ENCODE measurements around the gene OR6Q1. TPM values are rescaled to one million over a fixed set of nuclear protein-coding genes. Genes with fewer than 3 reads are reported as not detected.

The OR6Q1 gene
- total RNA-seq, 2 experiments from 2014 or later: not detected

GRCh38 chr11:58024601-58025091, 6.1 kb upstream of the OR6Q1 start:
- H3K27ac ChIP-seq (ENCODE audit: low read depth in 1 of 2, low read length in 2 of 2): no peak overlapping the region
- H3K4me3 Mint-ChIP-seq: no peak overlapping the region
- H3K9me3 Mint-ChIP-seq: no peaks in the 10 kb centered on the region
- peaks cover 4% of the 10 kb centered on the region for H3K27me3 Mint-ChIP-seq
- intact Hi-C loops (cut with DNase I, micrococcal nuclease): no loop called here
- ATAC-seq (ENCODE audit: poor library complexity) (no peak), DNase-seq (no peak)
- no peaks in the 10 kb centered on the region for H3K36me3 ChIP-seq (ENCODE audit: insufficient read depth, low read length)
- no peaks in the 10 kb centered on the region for H3K36me3 Mint-ChIP-seq (ENCODE audit: low read depth)
- ChIA-PET POLR2A (no interaction called here), CTCF (no interaction called here)
- H3K27me3 ChIP-seq (ENCODE audit: control insufficient read depth in 1 of 2, insufficient read depth in 2 of 2, low read length in 2 of 2): no peaks in the 10 kb centered on the region
- no peak overlapping the region for H3K4me3 ChIP-seq (ENCODE audit: low read length)
- no peaks in the 10 kb centered on the region for H3K4me1 Mint-ChIP-seq (ENCODE audit: low read depth)
- no peak for TF ChIP-seq CTCF (IDR thresholded peaks at IDR 0.05)
- H3K4me1 ChIP-seq (ENCODE audit: insufficient read depth, low read length): no peaks in the 10 kb centered on the region
- no peak overlapping the region for H3K27ac Mint-ChIP-seq
- H3K9me3 ChIP-seq (ENCODE audit: control insufficient read depth in 1 of 2, insufficient read depth in 1 of 2, low read length in 2 of 2): no peaks in the 10 kb centered on the region

DNA sequence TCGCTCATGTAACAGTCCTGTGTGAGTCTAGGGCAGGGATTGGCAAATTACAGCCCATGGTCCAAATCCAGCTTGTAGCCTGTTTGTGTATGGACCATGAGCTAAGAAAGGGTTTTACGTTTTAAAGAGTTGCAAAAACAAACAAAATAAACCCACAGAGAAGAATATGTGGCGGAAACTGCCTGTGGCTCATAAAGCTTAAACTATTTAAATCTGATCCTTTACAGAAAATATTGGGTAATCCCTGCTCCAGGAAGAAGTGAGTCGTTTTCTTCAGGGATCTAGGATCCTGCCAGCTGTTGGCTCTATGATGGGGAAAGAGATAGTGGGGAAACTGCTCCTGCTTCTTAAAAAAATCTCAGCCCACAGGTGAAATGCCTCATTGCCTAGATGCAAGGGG, 3.4 kb upstream of the OR6Q1 start:
- Mint-ChIP-seq H3K4me1 (ENCODE audit: low read depth) (no peaks in the 10 kb centered on the region), H3K27ac (no peak overlapping the region), H3K27me3 (peaks cover 18% of the 10 kb centered on the region), H3K4me3 (no peak overlapping the region), H3K36me3 (ENCODE audit: low read depth) (no peaks in the 10 kb centered on the region), H3K9me3 (no peaks in the 10 kb centered on the region)
- ChIA-PET POLR2A (no interaction called here), CTCF (no interaction called here)
- no peak overlapping the region for H3K27ac ChIP-seq (ENCODE audit: low read depth in 1 of 2, low read length in 2 of 2)
- H3K4me1 ChIP-seq (ENCODE audit: insufficient read depth, low read length): no peaks in the 10 kb centered on the region
- H3K9me3 ChIP-seq (ENCODE audit: control insufficient read depth in 1 of 2, insufficient read depth in 1 of 2, low read length in 2 of 2): no peaks in the 10 kb centered on the region
- intact Hi-C loops (cut with DNase I, micrococcal nuclease): no loop called here
- H3K36me3 ChIP-seq (ENCODE audit: insufficient read depth, low read length): no peaks in the 10 kb centered on the region
- DNase-seq (no peak), ATAC-seq (ENCODE audit: poor library complexity) (no peak)
- H3K27me3 ChIP-seq (ENCODE audit: control insufficient read depth in 1 of 2, insufficient read depth in 2 of 2, low read length in 2 of 2): no peaks in the 10 kb centered on the region
- no peak overlapping the region for H3K4me3 ChIP-seq (ENCODE audit: low read length)
- no peak for TF ChIP-seq CTCF (IDR thresholded peaks at IDR 0.05)

DNA sequence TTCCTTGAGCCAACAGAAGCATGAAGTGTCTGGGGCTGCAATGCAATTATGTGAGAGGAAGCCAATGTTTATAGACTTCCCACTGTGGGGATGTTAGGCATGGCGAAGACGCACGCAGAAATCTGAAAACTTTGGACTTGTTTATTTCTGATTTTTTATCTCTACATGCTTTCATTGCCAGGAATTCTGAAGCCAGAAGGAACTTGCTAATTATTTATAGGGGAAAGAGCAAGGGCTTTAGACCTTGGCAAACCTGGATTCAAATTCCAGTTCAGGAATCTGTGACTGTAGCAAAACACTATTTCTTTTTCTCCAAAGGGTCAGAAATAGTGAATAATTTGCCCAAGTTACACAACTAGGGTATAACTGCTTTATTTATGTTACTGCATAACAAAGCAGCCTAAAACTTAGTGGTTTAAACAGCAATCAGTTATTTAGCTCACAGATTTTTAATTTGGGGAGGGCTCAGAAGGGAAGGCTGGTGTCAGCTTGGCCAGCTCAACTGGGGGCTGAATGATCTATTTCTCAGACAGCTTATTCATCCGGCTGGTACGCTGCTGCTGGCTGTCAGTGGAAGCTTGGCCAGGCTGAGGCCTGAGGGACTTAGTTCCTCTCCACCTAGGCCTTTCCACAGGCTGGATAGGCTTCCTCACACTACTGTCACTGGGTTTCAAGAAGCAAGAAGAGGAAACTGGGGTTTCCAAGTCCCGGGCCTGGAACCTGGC, 1.9 kb upstream of the OR6Q1 start:
- no peaks in the 10 kb centered on the region for H3K9me3 Mint-ChIP-seq
- Histone ChIP-seq H3K27ac (ENCODE audit: low read depth in 1 of 2, low read length in 2 of 2) (no peak overlapping the region), H3K4me1 (ENCODE audit: insufficient read depth, low read length) (no peaks in the 10 kb centered on the region), H3K36me3 (ENCODE audit: insufficient read depth, low read length) (no peaks in the 10 kb centered on the region), H3K4me3 (ENCODE audit: low read length) (no peak overlapping the region), H3K27me3 (ENCODE audit: control insufficient read depth in 1 of 2, insufficient read depth in 2 of 2, low read length in 2 of 2) (no peaks in the 10 kb centered on the region), H3K9me3 (ENCODE audit: control insufficient read depth in 1 of 2, insufficient read depth in 1 of 2, low read length in 2 of 2) (no peaks in the 10 kb centered on the region)
- ATAC-seq (ENCODE audit: poor library complexity) (no peak), DNase-seq (peak in 3 of 14 experiments; percentile 3 to 19 (median 7))
- CTCF ChIA-PET: no interaction called here
- no peaks in the 10 kb centered on the region for H3K36me3 Mint-ChIP-seq (ENCODE audit: low read depth)
- H3K4me3 Mint-ChIP-seq: no peak overlapping the region
- peaks cover 24% of the 10 kb centered on the region for H3K27me3 Mint-ChIP-seq
- POLR2A ChIA-PET: no interaction called here
- TF ChIP-seq CTCF (IDR thresholded peaks at IDR 0.05): no peak
- H3K27ac Mint-ChIP-seq: no peak overlapping the region
- H3K4me1 Mint-ChIP-seq (ENCODE audit: low read depth): no peaks in the 10 kb centered on the region
- intact Hi-C loops (cut with DNase I, micrococcal nuclease): no loop called here

Measured in CD4-positive, alpha-beta T cell (primary cell).